Measurements from ENCODE around the gene SNX32.

GRCh38 chr11:65870307-65870658 lies 36.5 kb downstream of the SNX32 start:
- TF ChIP-seq, protein P1, sequence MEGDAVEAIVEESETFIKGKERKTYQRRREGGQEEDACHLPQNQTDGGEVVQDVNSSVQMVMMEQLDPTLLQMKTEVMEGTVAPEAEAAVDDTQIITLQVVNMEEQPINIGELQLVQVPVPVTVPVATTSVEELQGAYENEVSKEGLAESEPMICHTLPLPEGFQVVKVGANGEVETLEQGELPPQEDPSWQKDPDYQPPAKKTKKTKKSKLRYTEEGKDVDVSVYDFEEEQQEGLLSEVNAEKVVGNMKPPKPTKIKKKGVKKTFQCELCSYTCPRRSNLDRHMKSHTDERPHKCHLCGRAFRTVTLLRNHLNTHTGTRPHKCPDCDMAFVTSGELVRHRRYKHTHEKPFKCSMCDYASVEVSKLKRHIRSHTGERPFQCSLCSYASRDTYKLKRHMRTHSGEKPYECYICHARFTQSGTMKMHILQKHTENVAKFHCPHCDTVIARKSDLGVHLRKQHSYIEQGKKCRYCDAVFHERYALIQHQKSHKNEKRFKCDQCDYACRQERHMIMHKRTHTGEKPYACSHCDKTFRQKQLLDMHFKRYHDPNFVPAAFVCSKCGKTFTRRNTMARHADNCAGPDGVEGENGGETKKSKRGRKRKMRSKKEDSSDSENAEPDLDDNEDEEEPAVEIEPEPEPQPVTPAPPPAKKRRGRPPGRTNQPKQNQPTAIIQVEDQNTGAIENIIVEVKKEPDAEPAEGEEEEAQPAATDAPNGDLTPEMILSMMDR (tag by site-specific recombination; IDR thresholded peaks at IDR 0.05): no peak
- TF ChIP-seq ZNF768 (tag by site-specific recombination; IDR thresholded peaks at IDR 0.05) (no peak), ZNF24 (tag by site-specific recombination; IDR thresholded peaks at IDR 0.05) (no peak), SETDB1 (IDR thresholded peaks at IDR 0.05; ENCODE audit: insufficient read length, low read length) (no peak), PRDM4 (tag by site-specific recombination; IDR thresholded peaks at IDR 0.05) (no peak)

Measured in HEK293 (cell line).